ENCODE results near the gene ZWILCH. TPM values are rescaled to one million over a fixed set of nuclear protein-coding genes. Genes with fewer than 3 reads are reported as not detected.

ZWILCH gene
- 42.4 and 73.0 TPM in 2 replicates for total RNA-seq (2011; cell fraction: chromatin; rRNA removed; ENCODE audit: low replicate concordance)
- 19.2 and 19.7 TPM in 2 replicates for total RNA-seq (2011; cell fraction: nucleolus; rRNA removed)
- 28.9 and 36.6 TPM in 2 replicates for total RNA-seq (2011; cell fraction: nucleoplasm; rRNA removed)
- total RNA-seq (2014; rRNA removed) (25.4 and 35.2 TPM in 2 replicates), total RNA-seq (2014; rRNA removed; fragmentation: Illumina TruSeq; extraction: Trizol) (59.3 and 62.6 TPM in 2 replicates), total RNA-seq (2015; rRNA removed; fragmentation: Illumina TruSeq; extraction: Trizol) (46.8 and 52.0 TPM in 2 replicates), total RNA-seq (2021) (36.9 and 41.4 TPM in 2 replicates), polyA plus RNA-seq (2011; rRNA removed) (53.6 and 78.7 TPM in 2 replicates), polyA plus RNA-seq (2014; fragmentation: Illumina TruSeq; extraction: Trizol) (42.9 and 52.1 TPM in 2 replicates), polyA plus RNA-seq (2014; fragmentation: Nextera tagmentation; extraction: Ambion mirVana) (10 to 100 TPM; 93.2 to 94.2 TPM), polyA plus RNA-seq (2014; rRNA removed) (26.7 and 32.8 TPM in 2 replicates), polyA minus RNA-seq (2011; rRNA and poly(A)+ RNA removed) (51.6 and 57.2 TPM in 2 replicates), Bru-seq, nascent RNA (percentile 70 among the genes with signal in this experiment), BruChase-seq, experiment 1, labeled RNA remaining after a 2-hour chase (percentile 78 among the genes with signal in this experiment), BruChase-seq, experiment 2, labeled RNA remaining after a 6-hour chase (percentile 80 among the genes with signal in this experiment)
- 10.3 and 13.4 TPM in 2 replicates for polyA plus RNA-seq (2011; cell fraction: cytosol; rRNA removed)
- 22.1 and 25.2 TPM in 2 replicates for polyA plus RNA-seq (2011; cell fraction: nucleus; rRNA removed)
- polyA plus RNA-seq (2012), result 30.2 and 42.2 TPM in 2 replicates
- polyA minus RNA-seq (2011; cell fraction: cytosol; rRNA and poly(A)+ RNA removed), result 17.5 and 32.3 TPM in 2 replicates
- polyA minus RNA-seq (2011; cell fraction: nucleus; rRNA and poly(A)+ RNA removed), result 8.5 and 20.5 TPM in 2 replicates
- long read RNA-seq, experiment 1, transcript ZWILCH-201 (19 exons, 3,960 nt), result major isoform, 256 of 368 reads
- long read RNA-seq, experiment 1, transcript ZWILCH-203 (18 exons, 2,206 nt), result minor isoform, 11 of 368 reads
- long read RNA-seq, experiment 1, transcript ZWILCH-202 (19 exons, 3,256 nt), result minor isoform, 11 of 368 reads
- long read RNA-seq, experiment 1, partial matches to known transcripts, result 40 of 368 reads
- long read RNA-seq, experiment 1, other reads (novel, unspliced or antisense), result 50 of 368 reads
- long read RNA-seq, experiment 2, transcript ZWILCH-201 (19 exons, 3,960 nt), result major isoform, 5 of 43 reads
- long read RNA-seq, experiment 2, partial matches to known transcripts, result 6 of 43 reads
- long read RNA-seq, experiment 2, other reads (novel, unspliced or antisense), result 32 of 43 reads
- long read RNA-seq, experiment 3, transcript ZWILCH-201 (19 exons, 3,960 nt), result major isoform, 26 of 96 reads
- long read RNA-seq, experiment 3, partial matches to known transcripts, result 58 of 96 reads
- long read RNA-seq, experiment 3, other reads (novel, unspliced or antisense), result 9 of 96 reads

DNA sequence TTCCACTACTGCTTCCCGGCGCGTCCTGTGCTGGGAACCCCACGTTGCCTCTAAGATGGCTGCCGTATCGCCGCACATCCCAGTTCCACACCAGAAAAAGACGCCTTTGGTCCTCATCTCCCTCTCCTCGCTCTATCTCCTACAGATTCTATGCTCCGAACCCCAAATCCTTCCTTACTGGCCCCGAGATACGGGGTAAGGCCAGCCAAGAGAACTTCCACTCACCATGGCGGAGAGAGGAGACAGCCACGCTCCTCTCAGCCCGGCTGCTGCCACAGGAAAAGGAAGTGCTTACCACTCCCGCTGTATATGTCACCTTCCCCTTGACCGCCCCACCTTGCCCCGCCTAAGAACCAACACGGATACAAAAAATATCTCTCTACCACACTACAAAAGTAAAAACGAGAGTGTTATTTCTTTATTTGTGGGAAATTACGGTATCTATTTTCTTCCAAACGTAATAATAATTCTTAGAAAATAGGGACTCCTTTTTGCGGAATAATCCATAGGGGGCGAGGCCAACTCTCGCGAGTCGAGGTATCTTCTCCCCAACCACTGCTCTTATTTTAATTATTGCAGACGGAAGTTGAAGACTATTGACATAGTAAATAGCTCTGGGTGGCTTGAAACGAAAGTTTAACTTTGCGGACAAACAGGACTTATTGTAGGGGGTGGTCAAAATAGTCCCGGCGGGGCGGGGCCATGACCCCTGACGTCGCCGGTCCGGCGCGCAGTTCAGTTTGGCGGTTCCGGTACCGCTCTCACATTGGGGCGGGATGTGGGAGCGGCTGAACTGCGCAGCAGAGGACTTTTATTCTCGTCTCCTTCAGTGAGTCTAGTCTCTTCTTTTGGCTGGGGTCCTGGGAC is at the start of gene ZWILCH, which contains the start of gene RPL4:
ZWILCH (plus strand) TSS at position 764 of the 867 bp plus-strand sequence; CDS start at position 777, 13 bp downstream.
RPL4 (minus strand) TSS at position 293 of the 867 bp plus-strand sequence; CDS start at position 228, 65 bp downstream.
- under 1% methylated on average over 46 of the region's 46 CpGs for WGBS (ENCODE audit: insufficient coverage, low coverage, missing lambda C conversion rate)
- Histone ChIP-seq H2AFZ (ENCODE audit: low read depth, low read length) (peak within 1 kb of the TSS; percentile 97), H3K4me1 (replicated peaks in 1 of 2; ENCODE audit: control insufficient read depth in 2 of 2, insufficient read depth in 2 of 2, low read length in 2 of 2) (peaks cover 17 to 19% of the 10 kb centered on the region in 2 experiments), H3K36me3 (ENCODE audit: control insufficient read depth, insufficient read depth, low read length) (peaks cover 50% of the 10 kb centered on the region), H3K27me3 (ENCODE audit: control insufficient read depth in 2 of 2, insufficient read depth in 2 of 2, low read length in 2 of 2) (no peaks in the 10 kb centered on the region), H3K9me1 (ENCODE audit: control insufficient read depth, insufficient read depth, low read length) (no peaks in the 10 kb centered on the region), H3K4me2 (ENCODE audit: insufficient read depth, low read length) (peak within 1 kb of the TSS; percentile 97), H3K4me3 (peak within 1 kb of the TSS; percentile 71), H3K9me3 (replicated peaks; ENCODE audit: control insufficient read depth, insufficient read depth, low read depth, low read length) (no peaks in the 10 kb centered on the region), H3K27ac (ENCODE audit: extremely low read depth, low read depth, low read length) (peak within 1 kb of the TSS; percentile 97), H3K9ac (ENCODE audit: insufficient read depth in 1 of 2, low read depth in 2 of 2, low read length in 2 of 2) (peak within 1 kb of the TSS; percentile 97 to 98), H4K20me1 (replicated peaks; ENCODE audit: control insufficient read depth, insufficient read depth, low read length) (peaks cover 27% of the 10 kb centered on the region), H3K79me2 (ENCODE audit: control insufficient read depth, insufficient read depth, low read length) (peaks cover 90% of the 10 kb centered on the region)
- in situ Hi-C loops (cut with MboI) (no loop called here), intact Hi-C loops (cut with micrococcal nuclease) (loop anchor here (5.0 kb wide), 1 partner anchor 63 kb away; the partner anchor contains the start of gene LCTL)
- DNase-seq (ENCODE audit: extremely low read depth in 1 of 4, low spot score in 3 of 4) (peak; percentile 81 to 88 (median 82)), FAIRE-seq (peak; percentile 57), ATAC-seq (peak; percentile 84)
- ChIA-PET CTCF (ENCODE audit: low intra/inter-chr PET ratio) (no interaction called here), POLR2A (interaction anchor here (0.6 to 2.9 kb wide), 16 partner anchors 8 to 1627 kb away, joined by 3 to 8 read pairs (median 4); partner anchors contain the start of gene LCTL)
- no TSS peak for BruUV-seq (replicated peaks)
- TF ChIP-seq JUN (IDR thresholded peaks at IDR 0.05; ENCODE audit: borderline replicate concordance, low read depth, low read length) (0 out of 2 replicates have a peak, but pooled peaks have one; percentile 12), JUN (CRISPR knock-in tag; IDR thresholded peaks at IDR 0.05; ENCODE audit: borderline replicate concordance) (no peak), CHD2 (IDR thresholded peaks at IDR 0.05; ENCODE audit: low read depth, low read length) (peak; percentile 95), MIER1 (IDR thresholded peaks at IDR 0.05; ENCODE audit: low read depth) (peak; percentile 64; the same call in 1 of the 2 replicates), CREM (IDR thresholded peaks at IDR 0.05; ENCODE audit: low read depth) (peak; percentile 74; the same call in 1 of the 2 replicates), LEF1 (IDR thresholded peaks at IDR 0.05) (peak; percentile 53), NCOA6 (IDR thresholded peaks at IDR 0.05) (no peak), CHD1 (IDR thresholded peaks at IDR 0.05; ENCODE audit: low read length) (peak; percentile 50), JUND (IDR thresholded peaks at IDR 0.05; ENCODE audit: borderline replicate concordance, low read depth, low read length) (0 out of 2 replicates have a peak, but pooled peaks have one; percentile 20), JUND (tag; IDR thresholded peaks at IDR 0.05; ENCODE audit: borderline replicate concordance, low read depth, low read length) (peak; percentile 46; the same call in 1 of the 3 replicates), PHB (CRISPR knock-in tag; IDR thresholded peaks at IDR 0.05) (peak; percentile 72; the same call in 1 of the 2 replicates), MTA3 (IDR thresholded peaks at IDR 0.05; ENCODE audit: borderline replicate concordance) (peak; percentile 85; the same call in 1 of the 2 replicates), ARHGAP35 (IDR thresholded peaks at IDR 0.05; ENCODE audit: partially characterized antibody) (peak; percentile 89), ZNF408 (CRISPR knock-in tag; IDR thresholded peaks at IDR 0.05; ENCODE audit: low read depth) (no peak), POLR2A (conservative IDR thresholded peaks at IDR 0.05) (peak; percentile 100), MCM7 (IDR thresholded peaks at IDR 0.05) (0 out of 4 replicates have a peak, but pooled peaks of 1 of the 2 experiments have one; percentile 60)
- TF ChIP-seq, protein P1, sequence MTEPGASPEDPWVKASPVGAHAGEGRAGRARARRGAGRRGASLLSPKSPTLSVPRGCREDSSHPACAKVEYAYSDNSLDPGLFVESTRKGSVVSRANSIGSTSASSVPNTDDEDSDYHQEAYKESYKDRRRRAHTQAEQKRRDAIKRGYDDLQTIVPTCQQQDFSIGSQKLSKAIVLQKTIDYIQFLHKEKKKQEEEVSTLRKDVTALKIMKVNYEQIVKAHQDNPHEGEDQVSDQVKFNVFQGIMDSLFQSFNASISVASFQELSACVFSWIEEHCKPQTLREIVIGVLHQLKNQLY (CRISPR knock-in tag; conservative IDR thresholded peaks at IDR 0.05), result peak in 1 of 2 experiments; percentile 69; a peak in 1 of 4 replicates
